ENCODE results near the gene WDR20.
"Not testable (repeated sequence)": the region's sequence is repeated elsewhere in the genome, so short reads cannot be mapped to it uniquely, and the experiment has no call there.

WDR20 gene, protein sequence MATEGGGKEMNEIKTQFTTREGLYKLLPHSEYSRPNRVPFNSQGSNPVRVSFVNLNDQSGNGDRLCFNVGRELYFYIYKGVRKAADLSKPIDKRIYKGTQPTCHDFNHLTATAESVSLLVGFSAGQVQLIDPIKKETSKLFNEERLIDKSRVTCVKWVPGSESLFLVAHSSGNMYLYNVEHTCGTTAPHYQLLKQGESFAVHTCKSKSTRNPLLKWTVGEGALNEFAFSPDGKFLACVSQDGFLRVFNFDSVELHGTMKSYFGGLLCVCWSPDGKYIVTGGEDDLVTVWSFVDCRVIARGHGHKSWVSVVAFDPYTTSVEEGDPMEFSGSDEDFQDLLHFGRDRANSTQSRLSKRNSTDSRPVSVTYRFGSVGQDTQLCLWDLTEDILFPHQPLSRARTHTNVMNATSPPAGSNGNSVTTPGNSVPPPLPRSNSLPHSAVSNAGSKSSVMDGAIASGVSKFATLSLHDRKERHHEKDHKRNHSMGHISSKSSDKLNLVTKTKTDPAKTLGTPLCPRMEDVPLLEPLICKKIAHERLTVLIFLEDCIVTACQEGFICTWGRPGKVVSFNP

DNA sequence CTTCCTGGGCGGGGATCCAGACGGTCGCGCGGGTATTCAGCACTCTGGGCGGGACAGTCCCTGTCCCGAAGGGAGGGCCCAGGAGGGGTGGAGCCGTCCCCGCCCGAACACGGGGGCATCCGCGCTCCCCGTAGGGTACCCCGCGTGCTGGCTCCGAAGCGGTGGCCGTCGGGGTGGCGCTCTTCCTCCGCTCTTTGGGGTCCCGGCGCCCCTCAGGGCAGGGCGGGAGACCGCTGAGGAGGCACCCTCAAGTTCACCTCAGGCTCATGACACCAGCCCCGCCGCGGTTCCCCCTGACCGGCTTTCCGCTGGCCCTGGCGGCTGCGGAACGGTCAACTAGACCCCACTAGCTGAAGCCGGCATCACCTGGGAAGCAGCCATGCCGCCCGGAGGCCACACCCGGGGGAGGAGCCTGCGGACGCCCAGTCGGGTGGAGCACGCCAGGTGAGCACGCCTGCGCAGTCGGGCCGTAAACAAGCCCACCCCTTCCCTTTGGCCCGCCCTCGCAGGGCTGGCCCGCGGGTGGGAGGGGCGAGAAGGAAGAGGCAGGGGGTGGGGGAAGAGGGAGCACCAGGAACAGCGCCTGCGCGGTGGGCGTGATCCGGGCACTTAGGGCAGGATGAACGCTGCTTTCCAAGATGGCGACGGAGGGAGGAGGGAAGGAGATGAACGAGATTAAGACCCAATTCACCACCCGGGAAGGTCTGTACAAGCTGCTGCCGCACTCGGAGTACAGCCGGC, at the start of gene WDR20:
Gene WDR20 (plus strand): TSS at position 612 of the 741 bp plus-strand sequence. CDS start 27 bp downstream, at position 639.
- peak; percentile 100 for DNase-seq

DNA sequence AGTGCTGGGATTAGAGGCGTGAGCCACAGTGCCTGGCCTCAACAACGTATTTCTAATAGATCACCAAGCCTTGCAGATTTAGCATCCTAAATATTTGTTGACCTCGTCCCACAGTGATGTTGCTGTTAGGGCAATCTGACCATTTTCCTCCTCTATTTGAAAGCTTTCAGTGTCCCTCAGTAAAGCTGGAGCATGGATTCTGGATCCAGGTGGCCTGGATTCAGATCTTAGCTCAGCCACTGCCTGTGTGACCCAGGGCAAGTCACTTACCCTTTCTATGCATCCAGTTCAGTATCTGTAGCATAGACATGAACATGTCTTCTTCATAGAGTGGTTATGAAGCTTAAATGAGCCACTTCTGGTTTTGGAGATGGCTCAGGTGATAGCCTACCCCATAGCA, 49.0 kb upstream of the WDR20 start:
- DNase-seq: no peak

DNA sequence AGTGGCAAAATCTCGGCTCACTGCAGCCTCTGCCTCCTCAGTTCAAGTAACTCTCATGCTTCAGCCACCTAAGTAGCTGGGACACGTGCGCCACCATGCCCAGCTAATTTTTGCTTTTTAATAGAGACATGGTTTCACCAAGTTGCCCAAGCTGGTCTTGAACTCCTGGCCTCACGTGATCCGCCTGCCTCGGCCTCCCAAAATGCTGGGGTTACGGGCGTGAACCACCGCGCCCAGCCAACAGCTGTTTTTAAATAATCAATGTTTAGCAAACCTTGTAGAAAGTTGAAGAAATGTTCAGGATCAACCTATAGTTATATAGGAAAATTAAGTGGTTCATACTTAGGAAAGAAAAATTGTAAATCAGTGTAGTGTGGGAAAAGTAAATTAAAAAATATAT, 46.9 kb upstream of the WDR20 start:
- DNase-seq: no peak

DNA sequence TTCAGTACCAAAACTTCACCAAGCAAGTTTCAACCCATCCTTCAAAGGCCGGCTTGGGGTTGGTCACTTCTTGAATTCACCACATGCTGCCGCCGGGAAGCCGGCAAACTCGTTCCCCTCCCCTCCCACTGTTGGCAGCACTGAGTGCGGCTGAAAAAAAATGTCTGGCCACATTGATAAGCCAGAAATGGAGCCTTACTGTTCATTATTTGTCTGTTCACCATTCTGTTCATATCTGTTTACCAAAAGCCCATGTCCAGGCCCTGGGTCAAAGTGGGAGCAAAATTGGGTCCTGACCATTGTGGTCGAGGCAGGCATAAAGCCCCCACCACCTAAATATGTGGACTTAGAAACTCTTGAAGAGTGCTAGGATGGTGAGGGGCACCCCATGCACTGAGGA, 45.6 kb upstream of the WDR20 start:
- no peak for DNase-seq

DNA sequence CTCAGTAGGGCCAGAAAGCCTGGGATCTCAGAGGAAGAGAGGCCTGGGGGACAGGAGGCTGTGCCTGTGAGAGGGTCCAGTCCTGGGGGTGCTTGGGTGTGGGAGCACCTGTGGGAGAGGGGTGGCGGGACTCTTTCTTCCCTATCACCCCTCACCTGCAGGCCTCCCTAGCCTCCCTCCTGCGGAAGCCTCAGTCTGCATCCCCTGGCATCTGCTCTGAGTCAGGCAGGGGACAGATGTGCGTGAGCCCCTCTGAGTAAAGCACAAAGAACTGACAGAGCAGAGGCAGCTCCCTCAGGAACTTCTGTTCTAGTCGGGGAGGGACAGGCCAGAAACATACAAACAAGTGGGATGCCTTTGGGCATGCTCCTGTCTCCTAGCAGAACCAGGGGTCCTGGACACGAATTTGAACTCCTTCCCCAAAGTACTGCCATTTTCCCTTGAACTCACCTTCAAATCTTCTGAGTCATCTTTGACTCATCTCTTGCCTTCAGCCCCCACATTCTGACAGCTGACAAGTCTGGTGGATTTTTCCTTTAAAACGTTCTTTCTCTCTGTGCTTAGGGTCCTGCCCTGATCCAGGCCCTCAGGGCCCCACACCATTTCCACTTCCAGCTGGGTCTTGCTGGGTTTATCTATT, 44.3 kb upstream of the WDR20 start:
- peak; percentile 35 for DNase-seq

DNA sequence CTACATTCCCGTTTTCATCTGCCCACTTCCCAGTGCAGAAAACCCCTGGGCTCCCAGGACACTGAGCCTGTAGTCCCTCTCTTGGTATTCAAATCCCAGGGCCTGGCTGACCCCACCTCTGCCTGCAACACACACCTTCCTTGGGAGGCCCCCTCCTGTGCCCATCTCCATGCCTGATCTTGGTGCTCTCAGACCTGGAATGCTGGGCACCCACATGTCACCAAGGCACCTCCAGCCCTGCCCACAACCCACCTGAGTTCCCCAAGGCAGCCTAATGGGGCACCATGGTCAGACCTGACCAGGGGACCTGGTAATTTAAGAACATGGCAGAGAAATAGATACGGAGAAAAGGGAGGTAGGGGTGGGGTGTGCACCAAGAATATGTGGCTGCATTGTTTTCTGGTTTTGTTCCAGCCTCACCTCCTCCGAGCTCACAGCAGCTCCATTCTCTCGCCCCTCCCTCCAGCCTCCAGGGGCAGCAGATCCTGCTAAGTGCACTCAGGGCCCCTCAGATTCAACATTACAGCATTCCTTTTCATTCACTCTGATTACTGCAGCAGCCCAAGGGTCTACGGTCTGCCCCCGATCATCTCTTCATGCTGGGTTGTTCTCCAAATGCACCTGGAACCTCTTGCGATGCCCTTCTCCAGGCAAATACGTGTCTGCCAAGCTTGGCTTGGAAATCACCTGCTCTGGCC, 43.7 kb upstream of the WDR20 start:
- DNase-seq: peak; percentile 26

DNA sequence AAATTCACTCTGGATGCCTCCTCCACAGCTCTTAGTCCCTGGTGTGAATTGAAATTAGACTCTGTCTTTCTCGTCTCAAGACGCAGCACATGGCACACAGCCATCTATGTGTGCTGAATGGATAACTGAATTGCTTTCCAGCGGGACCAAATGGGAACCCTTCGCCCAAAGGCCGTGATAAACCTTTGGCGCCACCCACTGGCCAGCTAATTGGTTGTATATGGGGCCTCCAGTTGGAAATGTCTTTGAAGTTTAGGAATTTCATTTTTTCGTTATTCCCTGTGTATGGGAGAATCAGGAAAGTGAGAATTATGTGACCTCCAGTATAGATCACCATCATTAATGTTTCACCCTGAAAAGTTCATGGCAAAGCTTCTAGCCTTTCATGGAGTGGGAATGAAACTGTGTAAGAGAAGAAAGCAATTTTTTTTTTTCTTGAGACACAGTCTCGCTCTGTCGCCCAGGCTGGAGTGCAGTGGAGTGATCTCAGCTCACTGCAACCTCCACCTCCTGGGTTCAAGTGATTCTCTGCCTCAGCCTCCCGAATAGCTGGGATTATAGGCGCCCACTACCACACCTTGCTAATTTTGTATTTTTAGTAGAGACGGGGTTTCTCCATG, 43.0 kb upstream of the WDR20 start:
- peak; percentile 75 for DNase-seq

DNA sequence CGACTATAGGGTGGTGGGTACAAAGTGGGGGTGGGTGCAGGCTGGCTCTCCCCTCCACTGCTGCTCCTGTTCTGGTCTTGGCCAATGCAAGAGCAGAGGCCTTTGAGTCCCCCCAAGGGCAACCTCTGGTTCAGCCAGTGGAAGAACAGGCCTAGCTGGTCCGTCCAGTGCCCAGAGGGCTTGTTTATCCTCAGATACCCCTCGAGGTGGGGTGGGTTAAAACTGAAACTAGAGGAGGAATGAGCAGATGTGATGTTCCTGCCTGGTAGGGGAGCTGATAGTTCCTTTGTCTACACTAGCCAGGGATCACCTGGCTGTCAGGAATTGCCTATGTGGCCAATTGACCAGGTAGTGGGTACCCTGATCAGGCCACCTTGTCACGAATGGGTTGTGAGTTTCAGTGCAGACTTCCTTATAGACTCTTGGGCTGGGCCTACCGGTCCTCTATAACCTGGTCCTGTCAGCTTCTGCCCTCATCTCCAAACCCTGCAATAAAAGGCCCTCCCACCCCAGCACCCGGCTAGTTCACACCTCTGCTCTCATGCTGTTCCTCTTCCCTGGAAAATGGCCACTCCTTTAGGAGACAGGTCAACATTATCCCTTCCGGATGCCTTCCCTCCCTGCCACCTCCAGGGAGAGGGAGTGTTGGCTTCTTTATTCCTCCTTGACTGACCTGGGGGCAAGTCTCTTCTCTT, 42.1 kb upstream of the WDR20 start:
- no peak for DNase-seq

DNA sequence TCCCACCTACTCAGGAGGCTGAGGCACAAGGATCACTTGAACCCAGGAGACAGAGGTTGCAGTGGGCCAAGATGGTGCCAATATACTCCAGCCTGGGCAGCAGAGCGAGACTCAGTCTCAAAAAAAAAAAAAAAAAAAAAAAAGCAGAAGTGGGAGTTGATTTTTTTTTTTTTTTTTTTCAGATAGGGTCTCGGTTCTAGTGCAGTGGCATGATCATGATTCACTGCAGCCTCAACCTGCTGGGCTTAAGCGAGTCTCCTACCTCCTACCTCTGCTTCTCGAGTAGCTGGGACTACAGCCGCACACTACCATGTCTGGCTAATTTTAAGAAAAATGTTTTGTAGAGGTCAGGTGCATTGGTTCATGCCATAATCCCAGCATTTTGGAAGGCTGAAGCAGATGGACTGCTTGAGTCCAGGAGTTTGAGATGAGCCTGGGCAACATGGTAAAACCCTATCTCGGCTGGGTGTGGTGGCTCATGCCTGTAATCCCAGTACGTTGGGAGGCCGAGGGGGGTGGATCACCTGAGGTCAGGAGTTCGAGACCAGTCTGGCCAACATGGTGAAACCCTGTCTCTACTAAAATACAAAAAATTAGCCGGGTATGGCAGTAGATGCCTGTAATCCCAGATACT, 36.5 kb upstream of the WDR20 start:
- no peak for DNase-seq

DNA sequence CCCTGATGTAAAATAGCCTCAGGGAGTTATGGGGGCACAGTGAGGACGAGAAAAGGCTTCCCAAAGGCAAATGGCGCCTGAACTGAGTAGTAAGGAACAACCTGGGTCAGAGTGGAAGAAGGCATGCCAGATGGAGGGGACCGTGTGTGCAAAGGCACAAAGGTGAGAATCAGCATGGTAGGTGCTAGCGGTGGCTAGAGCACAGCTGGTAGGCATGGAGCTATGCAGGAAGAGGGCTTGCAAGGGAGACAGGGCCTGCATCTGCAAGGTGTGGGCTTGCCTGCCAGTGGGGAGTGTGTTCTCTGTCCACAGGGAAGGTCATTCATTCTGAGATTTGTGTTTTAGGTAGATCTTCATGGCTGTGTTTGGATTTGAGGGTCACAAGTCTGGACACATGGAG, 34.3 kb upstream of the WDR20 start:
- DNase-seq: no peak

DNA sequence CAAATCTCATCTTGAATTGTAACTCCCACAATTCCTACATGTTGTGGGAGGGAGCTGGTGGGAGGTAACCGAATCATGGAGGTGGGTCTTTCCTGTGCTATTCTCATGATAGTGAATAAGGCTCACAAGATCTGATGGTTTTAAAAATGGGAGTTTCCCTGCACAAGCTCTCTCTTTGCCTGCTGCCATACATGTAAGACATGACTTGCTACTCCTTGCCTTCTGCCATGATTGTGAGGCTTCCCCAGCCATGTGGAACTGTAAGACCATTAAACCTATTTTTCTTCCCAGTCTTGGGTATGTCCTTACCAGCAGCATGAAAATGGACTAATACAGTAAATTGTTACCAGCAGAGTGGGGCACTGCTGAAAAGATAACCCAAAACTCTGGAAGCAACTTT, 30.4 kb upstream of the WDR20 start:
- DNase-seq: not testable (repeated sequence)

DNA sequence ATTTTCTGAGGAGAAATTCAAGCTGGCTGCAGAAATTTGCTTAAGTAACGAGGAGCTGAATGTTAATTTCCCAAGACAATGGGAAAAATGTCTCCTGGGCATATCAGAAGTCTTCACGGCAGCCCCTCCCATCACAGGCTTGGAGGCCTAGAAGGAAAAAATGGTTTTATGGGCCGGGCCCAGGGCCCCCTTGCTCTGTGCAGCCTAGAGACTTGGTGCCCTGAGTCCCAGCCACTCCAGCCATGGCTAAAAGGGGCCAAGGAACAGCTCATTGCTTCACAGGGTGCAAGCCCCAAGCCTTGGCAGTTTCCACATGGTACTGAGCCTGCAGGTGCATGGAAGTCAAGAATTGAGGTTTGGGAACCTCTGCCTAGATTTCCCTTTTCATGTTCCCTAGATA, 28.6 kb upstream of the WDR20 start:
- no peak for DNase-seq

DNA sequence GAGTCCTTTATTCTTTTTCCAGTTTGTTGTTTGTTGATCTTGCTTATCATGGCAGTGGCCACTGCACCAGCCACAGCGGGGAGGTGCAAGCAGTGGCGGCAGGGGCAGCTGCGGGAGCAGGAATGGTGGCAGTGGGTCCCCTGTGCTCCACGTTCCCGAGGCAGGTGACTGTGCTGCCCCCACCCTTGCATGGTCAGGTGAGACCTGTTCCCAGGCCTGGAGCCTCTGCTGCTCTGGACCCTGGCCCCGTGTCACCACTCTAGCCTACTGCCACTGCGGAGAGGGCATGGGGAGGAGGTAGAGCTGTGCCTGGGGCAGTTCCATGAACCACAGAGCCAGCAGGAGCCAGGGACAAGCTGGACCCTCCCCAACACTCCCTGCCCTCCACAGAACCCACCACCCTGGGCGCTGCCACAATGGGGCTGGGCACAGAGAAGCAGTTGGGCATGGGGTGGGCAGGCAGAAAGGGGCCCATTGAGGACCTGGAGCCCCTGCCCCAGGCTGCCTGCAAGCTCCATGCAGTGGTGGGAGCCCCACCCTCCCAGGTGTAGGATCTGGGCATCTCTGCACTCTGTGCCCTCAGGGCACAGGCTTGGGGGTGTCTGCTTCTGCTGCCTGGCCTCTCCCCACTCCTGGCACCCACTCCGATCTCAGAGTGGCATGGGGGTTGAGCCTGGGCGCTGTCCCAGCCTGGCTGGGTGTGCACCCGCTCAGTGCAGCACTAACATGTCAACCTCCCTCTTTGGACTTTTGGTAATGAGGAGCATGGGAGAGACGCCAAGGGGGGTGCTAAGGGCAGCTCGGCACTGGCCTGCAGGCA, 23.1 kb upstream of the WDR20 start:
- DNase-seq: no peak

DNA sequence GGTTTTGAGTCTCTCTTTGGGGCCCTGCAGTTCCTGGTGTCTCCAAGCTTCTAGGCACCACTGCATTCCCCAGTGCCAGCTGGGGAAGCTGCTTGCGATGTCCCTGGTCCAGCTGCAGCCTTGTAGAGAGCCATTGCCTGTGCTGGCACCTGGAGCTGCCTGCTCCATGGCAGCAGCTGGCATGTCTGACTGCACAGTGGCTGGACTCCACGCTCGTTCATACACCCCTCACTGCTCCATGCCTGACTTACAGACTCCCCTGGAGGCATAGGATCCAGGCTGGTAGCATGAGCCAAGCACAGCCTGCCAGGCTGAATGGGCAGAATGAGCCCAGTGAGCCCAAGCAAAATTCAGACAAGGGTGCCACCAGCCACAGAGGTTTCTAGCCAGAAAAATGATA, 21.8 kb upstream of the WDR20 start:
- no peak for DNase-seq

DNA sequence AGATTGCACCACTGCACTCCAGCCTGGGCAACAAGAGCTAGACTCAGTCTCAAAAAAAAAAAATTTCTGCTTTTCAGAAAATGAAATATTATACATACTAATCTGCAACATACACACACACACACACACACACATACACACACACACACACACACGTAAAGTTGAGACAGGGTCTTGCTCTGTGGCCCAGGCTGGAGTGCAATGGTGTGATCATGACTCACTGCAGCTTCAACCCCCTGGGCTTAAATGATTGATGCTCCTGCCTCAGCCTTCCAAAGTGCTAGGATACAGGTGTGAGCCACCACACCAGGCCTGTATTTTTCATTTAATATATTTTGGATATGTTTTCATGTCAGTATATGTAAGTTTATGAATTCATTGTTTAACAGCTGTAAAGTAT, 18.8 kb upstream of the WDR20 start:
- no peak for DNase-seq

DNA sequence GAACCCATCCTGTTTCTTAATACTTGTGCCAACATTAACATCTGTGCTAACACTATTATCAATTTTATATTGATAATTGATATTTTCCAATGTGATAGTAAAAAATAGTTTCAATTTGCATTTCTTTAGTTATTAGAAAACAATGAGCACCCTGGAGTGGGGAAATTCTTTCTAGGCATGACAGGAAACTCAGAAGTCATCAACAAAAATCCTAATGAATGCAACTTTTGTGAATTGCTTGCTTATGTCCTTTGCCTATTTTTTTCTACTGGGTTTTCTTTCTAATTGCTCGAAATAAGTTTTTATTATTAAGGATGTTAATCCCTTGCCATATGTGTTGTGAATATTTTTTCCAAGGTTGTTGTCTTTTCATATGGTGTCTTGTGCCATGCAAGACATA, 18.1 kb upstream of the WDR20 start:
- no peak for DNase-seq

DNA sequence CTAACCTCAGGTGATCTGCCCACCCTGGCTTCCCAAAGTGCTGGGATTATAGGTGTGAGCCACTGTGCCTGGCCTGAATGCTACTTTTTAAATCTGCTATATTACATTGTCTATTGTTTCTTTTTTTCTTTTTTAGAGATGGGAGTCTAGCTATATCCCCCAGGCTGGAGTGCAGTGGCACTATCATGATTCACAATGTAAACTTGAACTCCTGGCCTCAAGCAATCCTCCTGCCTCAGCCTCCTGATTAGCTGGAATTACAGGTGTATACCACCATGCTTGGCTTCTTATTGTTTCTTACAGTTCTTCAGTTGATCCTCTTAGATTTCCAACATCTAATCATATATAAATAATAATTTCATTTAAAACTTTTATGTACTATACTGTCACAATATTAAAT, 15.3 kb upstream of the WDR20 start:
- no peak for DNase-seq

DNA sequence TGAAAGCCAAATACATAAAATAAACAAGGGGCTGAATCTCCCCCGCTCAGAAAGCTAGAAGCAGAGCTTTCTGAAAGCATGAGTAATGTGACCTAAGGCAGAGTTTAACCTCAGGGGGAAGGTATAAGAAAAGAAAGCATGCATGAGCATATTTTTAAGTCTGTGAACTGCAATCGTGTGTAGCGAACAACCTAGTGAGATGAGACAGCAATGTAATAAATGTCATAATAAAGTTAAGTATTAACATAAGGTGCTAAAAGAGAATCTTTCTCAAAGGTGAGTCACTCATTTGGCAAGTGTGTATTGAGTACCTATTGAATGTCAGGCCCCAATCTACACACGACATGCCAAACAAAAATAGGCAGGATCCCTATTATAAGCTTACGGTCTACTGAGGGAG, 14.2 kb upstream of the WDR20 start:
- DNase-seq: no peak

DNA sequence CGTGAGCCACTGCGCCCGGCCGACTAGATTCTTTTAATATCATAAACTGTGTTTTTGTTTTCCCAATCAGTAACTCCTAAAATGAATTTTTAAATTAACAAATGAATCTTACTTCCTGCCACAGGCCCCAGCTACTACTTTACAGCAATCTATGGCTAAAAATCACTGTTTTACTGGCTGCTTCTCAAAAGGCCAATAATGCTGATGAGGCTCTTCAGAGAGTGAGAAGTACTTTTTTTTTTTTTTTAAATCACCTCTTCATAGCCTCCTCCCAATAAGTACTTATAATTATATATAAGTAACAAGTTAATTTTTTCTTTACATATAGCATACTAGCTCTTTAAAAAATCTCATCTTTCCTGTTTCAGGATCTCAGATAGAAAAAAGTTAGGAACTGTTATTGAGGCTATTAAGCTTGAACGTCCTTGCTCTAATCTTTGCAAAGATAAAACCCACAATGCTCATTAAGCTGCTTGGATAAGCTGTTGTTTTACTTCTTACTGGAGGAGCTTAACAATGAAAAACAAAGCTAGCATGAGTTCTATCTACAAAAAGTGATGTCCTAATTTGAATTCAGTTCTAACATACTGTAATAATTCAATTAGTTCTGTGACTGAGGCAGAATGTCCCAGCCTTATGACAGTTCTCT, 12.8 kb upstream of the WDR20 start:
- no peak for DNase-seq

DNA sequence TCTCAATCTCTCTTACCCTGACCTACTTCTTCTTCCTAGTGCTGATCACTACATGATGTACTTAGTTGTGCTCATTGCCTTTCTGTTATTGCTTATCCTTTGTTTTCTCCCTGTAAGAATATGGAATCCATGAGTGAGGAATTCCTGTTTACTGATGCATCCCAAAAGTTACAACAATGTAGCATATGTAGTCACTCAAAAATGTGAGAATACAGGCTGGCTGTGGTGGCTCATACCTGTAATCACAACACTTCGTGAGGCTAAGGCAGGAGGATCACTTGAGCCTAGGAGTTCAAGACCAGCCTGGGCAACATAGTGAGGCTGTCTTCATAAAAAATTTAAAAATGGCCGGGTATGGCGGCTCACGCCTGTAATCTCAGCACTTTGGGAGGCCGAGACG, 8.0 kb upstream of the WDR20 start:
- DNase-seq: no peak
